Caco-2 (cell line): ENCODE results near the gene ANXA2. TPM values are rescaled to one million over a fixed set of nuclear protein-coding genes. Genes with fewer than 3 reads are reported as not detected.

Experiments
- BruUV-seq: library from RNA; stranded (reverse); fragments of 400-500 nt; replicated peaks from 2 replicates; lab custom pipeline; 2021; lab: Mats Ljungman, UMichigan
- CTCF ChIA-PET: fragments of 300-600 bp; sonication (Branson Sonifier 250); formaldehyde crosslinking; loops from one replicate; lab custom pipeline; 2022; ENCODE audit warnings: antibody characterized with exemption; lab: Charles Lee
- POLR2A ChIA-PET: fragments of 300-600 bp; sonication (Branson Sonifier 250); formaldehyde crosslinking; loops from one replicate; lab custom pipeline; 2022; ENCODE audit warnings: antibody characterized with exemption; lab: Charles Lee
- DNase-seq, 2 experiments: peaks; one replicate each; pipeline versions ENCODE4 v3.0.0 to v3.0.0-alpha.2; 2020 to 2022
- H3K27me3 ChIP-seq: replicated peaks from 2 replicates; pipeline ENCODE4 v1.6.0; 2011; ENCODE audit warnings: low read length; ENCODE audit not compliant: control insufficient read depth, insufficient read depth
- H3K36me3 ChIP-seq: 2 replicates; pipeline ENCODE4 v1.5.1; 2011; ENCODE audit warnings: low read length; ENCODE audit not compliant: control insufficient read depth, insufficient read depth
- H3K4me1 ChIP-seq: fragments of 250-450 bp; sonication (Bioruptor Pico); 2 replicates; pipeline ENCODE4 v1.5.1; 2020; ENCODE audit warnings: mild to moderate bottlenecking
- H3K4me3 ChIP-seq: 2 replicates; pipeline ENCODE4 v1.5.1; 2011; ENCODE audit warnings: low read depth, mild to moderate bottlenecking, control low read depth, low read length
- H3K9me3 ChIP-seq: fragments of 250-450 bp; sonication (Bioruptor Pico); 2 replicates; pipeline ENCODE4 v1.5.1; 2020; ENCODE audit warnings: mild to moderate bottlenecking, moderate library complexity
- H3K27ac Mint-ChIP-seq: one replicate; pipeline ENCODE4 v1.8.0; 2022; ENCODE audit warnings: mixed read lengths; ENCODE audit not compliant: unreplicated experiment
- H3K27me3 Mint-ChIP-seq: one replicate; pipeline ENCODE4 v1.8.0; 2022; ENCODE audit warnings: mixed read lengths; ENCODE audit not compliant: insufficient read depth, unreplicated experiment
- H3K36me3 Mint-ChIP-seq: one replicate; pipeline ENCODE4 v1.8.0; 2022; ENCODE audit warnings: mild to moderate bottlenecking, mixed read lengths; ENCODE audit not compliant: insufficient read depth, unreplicated experiment
- H3K4me1 Mint-ChIP-seq: one replicate; pipeline ENCODE4 v1.8.0; 2022; ENCODE audit warnings: low read depth, mixed read lengths; ENCODE audit not compliant: unreplicated experiment
- H3K4me3 Mint-ChIP-seq: one replicate; pipeline ENCODE4 v1.8.0; 2022; ENCODE audit warnings: mild to moderate bottlenecking, moderate library complexity, mixed read lengths; ENCODE audit not compliant: unreplicated experiment
- H3K9me3 Mint-ChIP-seq: one replicate; pipeline ENCODE4 v1.8.0; 2022; ENCODE audit warnings: mixed read lengths; ENCODE audit not compliant: unreplicated experiment
- CTCF ChIP-seq, 2 experiments: fragments of 200-600 bp in 1 of 2; IDR thresholded peaks; 1 replicate in 1 of 2; 2 replicates in 1 of 2; pipeline versions ENCODE4 v1.5.1 to v1.8.0; 2011 to 2022; ENCODE audit warnings: antibody characterized with exemption in 1 of 2, control low read depth in 1 of 2, inconsistent platforms in 1 of 2, low read depth in 1 of 2, low read length in 1 of 2, mild to moderate bottlenecking in 1 of 2, moderate library complexity in 1 of 2; ENCODE audit not compliant: insufficient read depth in 1 of 2, severe bottlenecking in 1 of 2, unreplicated experiment in 1 of 2
- intact Hi-C: fragments of 100-400 bp; cut with micrococcal nuclease; formaldehyde crosslinking; loops from one replicate; pipeline ENCODE4 v1.10.0; 2022; ENCODE audit not compliant: unreplicated experiment
- total RNA-seq: library from RNA; stranded (reverse); gene quantifications from 2 replicates; pipeline ENCODE4 v1.2.3, GENCODE V29; 2022

ANXA2 gene
- total RNA-seq, 1 experiment from 2014 or later, result 1,141 TPM

GRCh38 chr15:60320365-60320764 is 77.4 kb downstream of the ANXA2 start:
- Mint-ChIP-seq H3K4me3 (no peak overlapping the region), H3K27ac (no peak overlapping the region), H3K9me3 (no peaks in the 10 kb centered on the region), H3K36me3 (no peaks in the 10 kb centered on the region), H3K27me3 (peaks cover 12% of the 10 kb centered on the region), H3K4me1 (no peaks in the 10 kb centered on the region)
- no peaks in the 10 kb centered on the region for H3K9me3 ChIP-seq
- H3K4me3 ChIP-seq, result no peak overlapping the region
- no peaks in the 10 kb centered on the region for H3K36me3 ChIP-seq
- no peak for DNase-seq
- no TSS peak for BruUV-seq
- ChIA-PET POLR2A (no interaction called here), CTCF (no interaction called here)
- TF ChIP-seq CTCF (IDR thresholded peaks at IDR 0.05; ENCODE audit: insufficient read depth in 1 of 2, low read depth in 1 of 2, low read length in 1 of 2, severe bottlenecking in 1 of 2, unreplicated experiment in 1 of 2), result no peak
- intact Hi-C loops, result loop anchor here (10.0 kb wide), 3 partner anchors 66 to 136 kb away; no protein-coding TSS in a partner anchor
- H3K4me1 ChIP-seq, result no peaks in the 10 kb centered on the region
- H3K27me3 ChIP-seq, result no peaks in the 10 kb centered on the region

- Mint-ChIP-seq H3K27ac (no peak overlapping the region), H3K4me1 (no peaks in the 10 kb centered on the region), H3K27me3 (peaks cover 15% of the 10 kb centered on the region), H3K9me3 (no peaks in the 10 kb centered on the region), H3K36me3 (no peaks in the 10 kb centered on the region), H3K4me3 (no peak overlapping the region)
- no peaks in the 10 kb centered on the region for H3K36me3 ChIP-seq
- H3K4me3 ChIP-seq, result no peak overlapping the region
- no peaks in the 10 kb centered on the region for H3K9me3 ChIP-seq
- no peak for DNase-seq
- CTCF ChIA-PET, result no interaction called here
- TF ChIP-seq CTCF (IDR thresholded peaks at IDR 0.05; ENCODE audit: insufficient read depth in 1 of 2, low read depth in 1 of 2, low read length in 1 of 2, severe bottlenecking in 1 of 2, unreplicated experiment in 1 of 2), result no peak
- BruUV-seq, result no TSS peak
- POLR2A ChIA-PET, result no interaction called here
- intact Hi-C loops, result no loop called here
- H3K4me1 ChIP-seq, result no peaks in the 10 kb centered on the region
- H3K27me3 ChIP-seq, result no peaks in the 10 kb centered on the region
Observed at GRCh38 chr15:60318216-60318867, 79.4 kb downstream of the ANXA2 start.

- H3K4me3 ChIP-seq, result no peak overlapping the region
- no peaks in the 10 kb centered on the region for H3K27me3 ChIP-seq
- ChIA-PET POLR2A (no interaction called here), CTCF (no interaction called here)
- TF ChIP-seq CTCF (IDR thresholded peaks at IDR 0.05; ENCODE audit: insufficient read depth in 1 of 2, low read depth in 1 of 2, low read length in 1 of 2, severe bottlenecking in 1 of 2, unreplicated experiment in 1 of 2), result no peak
- no peak overlapping the region for H3K4me3 Mint-ChIP-seq
- H3K27ac Mint-ChIP-seq, result no peak overlapping the region
- intact Hi-C loops, result no loop called here
- H3K9me3 ChIP-seq, result no peaks in the 10 kb centered on the region
- no peaks in the 10 kb centered on the region for H3K36me3 ChIP-seq
- H3K9me3 Mint-ChIP-seq, result no peaks in the 10 kb centered on the region
- no peak for DNase-seq
- no peaks in the 10 kb centered on the region for H3K4me1 ChIP-seq
- no peaks in the 10 kb centered on the region for H3K4me1 Mint-ChIP-seq
- peaks cover 9% of the 10 kb centered on the region for H3K27me3 Mint-ChIP-seq
- BruUV-seq, result no TSS peak
- no peaks in the 10 kb centered on the region for H3K36me3 Mint-ChIP-seq
Observed at GRCh38 chr15:60316961-60317360, 80.8 kb downstream of the ANXA2 start.
